Activated naive CD8-positive, alpha-beta T cell treated with anti-CD3 and anti-CD28 coated beads for 36 hours (primary cell): ENCODE measurements around the gene C10orf95. TPM values are rescaled to one million over a fixed set of nuclear protein-coding genes. Genes with fewer than 3 reads are reported as not detected.

Experiments used
- total RNA-seq, 2 experiments: library from RNA; stranded (reverse); gene quantifications; one replicate each; pipeline ENCODE4 v1.2.3, GENCODE V29; 2021

The C10orf95 gene
- total RNA-seq, 2 experiments from 2014 or later: 0.49 to 0.62 TPM

Other genes starting within 250 kb of the C10orf95 start
- not detected for gene ELOVL3, start 225.2 kb downstream of the C10orf95 start, total RNA-seq
- under 1 TPM in 1 of 2 experiments, not detected in 1; 0.31 TPM for gene PITX3, start 210.0 kb downstream of the C10orf95 start, total RNA-seq
- 10 to 100 TPM; 29.3 to 29.5 TPM for gene GBF1, start 206.0 kb downstream of the C10orf95 start, total RNA-seq
- gene NFKB2, start 55.8 kb downstream of the C10orf95 start, total RNA-seq: 100 to 1,000 TPM; 247 to 263 TPM
- 1 to 10 TPM; 5.2 to 7.6 TPM for gene PSD, start 32.8 kb downstream of the C10orf95 start, total RNA-seq
- 10 to 100 TPM; 11.7 to 13.0 TPM for gene FBXL15, start 30.7 kb downstream of the C10orf95 start, total RNA-seq
- 10 to 100 TPM; 66.3 to 73.8 TPM for gene CUEDC2, start 19.0 kb downstream of the C10orf95 start, total RNA-seq
- 10 to 100 TPM; 51.1 to 54.9 TPM for gene ACTR1A, start 51.2 kb upstream of the C10orf95 start, total RNA-seq
- 1 to 10 TPM; 5.7 to 6.0 TPM for gene SUFU, start 52.4 kb upstream of the C10orf95 start, total RNA-seq
- gene TRIM8, start 192.9 kb upstream of the C10orf95 start, total RNA-seq: 10 to 100 TPM; 40.4 to 41.8 TPM